ENCODE results near the gene TIAM1.

TIAM1 gene

DNA sequence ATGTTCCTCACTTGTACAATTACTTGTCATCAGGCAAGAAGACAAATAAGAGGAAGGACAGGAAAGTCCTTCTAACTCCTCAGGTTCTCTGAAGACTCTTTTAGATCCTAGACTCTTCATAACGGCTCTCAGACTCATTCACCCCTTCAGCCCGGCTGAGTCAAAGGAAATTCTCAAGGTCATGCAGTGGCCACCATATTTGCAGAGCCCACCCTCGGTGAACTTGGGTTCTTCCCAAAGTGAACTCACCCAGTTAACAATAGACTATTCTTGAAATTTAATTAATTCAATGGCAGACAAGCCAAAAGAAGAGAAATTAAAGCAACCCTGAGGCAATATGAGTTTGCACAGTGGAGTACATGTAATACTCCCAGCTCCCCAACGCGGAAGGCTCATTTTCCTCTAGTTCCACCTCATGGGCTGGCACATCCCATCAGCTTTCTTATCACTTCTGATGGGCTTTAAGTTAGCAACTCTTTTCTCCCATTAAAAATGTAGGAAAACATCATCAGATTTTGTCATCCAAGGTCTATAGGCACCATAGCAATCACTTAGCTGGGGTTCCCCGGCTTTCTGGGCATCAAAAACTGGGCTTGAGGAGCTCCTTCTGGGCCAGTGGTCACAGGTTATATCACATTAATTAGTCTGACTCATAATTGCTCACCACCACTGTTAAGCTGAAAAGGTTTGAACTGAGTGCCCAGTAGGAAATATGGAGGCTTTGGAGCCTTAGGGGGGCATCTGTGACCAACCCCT is 27.8 kb upstream of the TIAM1 start:
- Histone ChIP-seq H3K9me3 (replicated peaks in 1 of 11) (peaks cover 0 to 6% (median 0%) of the 10 kb centered on the region in 11 experiments; a peak in 3 of 22 replicates), H3K4me1 (peaks cover 0 to 3% (median 0%) of the 10 kb centered on the region in 10 experiments; a peak in 6 of 20 replicates), H3K4me2 (no peak overlapping the region), H3K4me3 (no peak overlapping the region), H4K20me1 (peaks cover 0 to 3% (median 0%) of the 10 kb centered on the region in 11 experiments; a peak in 1 of 22 replicates), H3K9ac (no peak overlapping the region), H3K27me3 (no peaks in the 10 kb centered on the region), H3K36me3 (no peaks in the 10 kb centered on the region), H3K27ac (no peak overlapping the region)
- no peak for TF ChIP-seq Cebpa-rat (IDR thresholded peaks at IDR 0.05)

- Histone ChIP-seq H3K4me1 (peaks cover 0 to 12% (median 0%) of the 10 kb centered on the region in 10 experiments; a peak in 8 of 20 replicates), H3K27me3 (no peaks in the 10 kb centered on the region)
- TF ChIP-seq Cebpa-rat (IDR thresholded peaks at IDR 0.05) = no peak
Observed at GRCh38 chr21:31370893-31371544, 27.0 kb upstream of the TIAM1 start.

GRCh38 chr21:31370281-31370892 is 26.3 kb upstream of the TIAM1 start:
- Histone ChIP-seq H3K4me3 (no peak overlapping the region), H3K27me3 (no peaks in the 10 kb centered on the region), H4K20me1 (no peaks in the 10 kb centered on the region), H3K9me3 (replicated peaks in 1 of 11) (peaks cover 0 to 6% (median 0%) of the 10 kb centered on the region in 11 experiments; a peak in 3 of 22 replicates), H3K4me2 (no peak overlapping the region), H3K27ac (no peak overlapping the region), H3K4me1 (peaks cover 0 to 16% (median 3%) of the 10 kb centered on the region in 10 experiments; a peak in 11 of 20 replicates), H3K9ac (no peak overlapping the region), H3K36me3 (no peaks in the 10 kb centered on the region)
- no peak for TF ChIP-seq Cebpa-rat (IDR thresholded peaks at IDR 0.05)

More at GRCh38 chr21:31370893-31371544, 27.0 kb upstream of the TIAM1 start:
- Histone ChIP-seq H3K9me3 (replicated peaks in 1 of 11) (peaks cover 0 to 6% (median 0%) of the 10 kb centered on the region in 11 experiments; a peak in 3 of 22 replicates), H4K20me1 (no peaks in the 10 kb centered on the region), H3K27ac (no peak overlapping the region), H3K4me2 (no peak overlapping the region), H3K4me3 (no peak overlapping the region), H3K36me3 (no peaks in the 10 kb centered on the region), H3K9ac (no peak overlapping the region)

GRCh38 chr21:31368361-31368760 is 24.3 kb upstream of the TIAM1 start:
- Histone ChIP-seq H3K36me3 (no peaks in the 10 kb centered on the region), H3K4me3 (no peak overlapping the region), H3K9me3 (replicated peaks in 1 of 11) (peaks cover 0 to 6% (median 0%) of the 10 kb centered on the region in 11 experiments; a peak in 3 of 22 replicates), H3K27me3 (no peaks in the 10 kb centered on the region), H3K9ac (no peak overlapping the region), H3K27ac (no peak overlapping the region), H3K4me2 (no peak overlapping the region), H4K20me1 (peaks cover 0 to 12% (median 0%) of the 10 kb centered on the region in 11 experiments; a peak in 5 of 22 replicates), H3K4me1 (peaks cover 18 to 36% (median 23%) of the 10 kb centered on the region in 10 experiments)
- no peak for TF ChIP-seq Cebpa-rat (IDR thresholded peaks at IDR 0.05)

- no peaks in the 10 kb centered on the region for H3K36me3 ChIP-seq
- H4K20me1 ChIP-seq = peaks cover 0 to 17% (median 0%) of the 10 kb centered on the region in 11 experiments; a peak in 5 of 22 replicates
- H3K4me2 ChIP-seq = no peak overlapping the region
- H3K4me3 ChIP-seq = no peak overlapping the region
- H3K4me1 ChIP-seq = peaks cover 24 to 41% (median 29%) of the 10 kb centered on the region in 10 experiments
- H3K27ac ChIP-seq = no peak overlapping the region
- TF ChIP-seq Cebpa-rat (IDR thresholded peaks at IDR 0.05) = no peak
- no peak overlapping the region for H3K9ac ChIP-seq
- no peaks in the 10 kb centered on the region for H3K27me3 ChIP-seq
- peaks cover 0 to 6% (median 0%) of the 10 kb centered on the region in 11 experiments; a peak in 1 of 22 replicates for H3K9me3 ChIP-seq (replicated peaks in 1 of 11)
Observed at GRCh38 chr21:31367801-31368200, 23.7 kb upstream of the TIAM1 start.

DNA sequence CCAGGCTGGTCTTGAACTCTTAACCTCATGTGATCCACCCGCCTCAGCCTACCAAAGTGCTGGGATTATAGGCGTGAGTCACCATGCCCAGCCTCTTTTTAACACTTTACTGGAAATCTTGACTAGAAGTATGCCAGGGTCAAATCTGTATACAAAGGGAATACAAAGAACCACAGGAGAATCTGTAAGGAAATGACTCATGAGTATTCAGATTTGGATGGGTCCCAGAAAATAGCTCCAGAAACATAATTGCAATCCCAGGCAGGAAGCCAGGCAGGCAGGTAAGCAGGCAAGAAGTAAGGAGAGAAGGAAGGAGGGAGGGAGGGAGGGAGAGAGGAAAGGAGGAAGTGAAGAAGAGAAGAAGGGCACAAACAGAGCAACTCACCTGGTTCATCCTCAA is 22.8 kb upstream of the TIAM1 start:
- 0 out of 22 replicates have a peak, but pooled peaks cover 0 to 3% (median 0%) of the 10 kb centered on the region in 11 experiments for H3K9me3 ChIP-seq (replicated peaks in 1 of 11)
- no peak for TF ChIP-seq Cebpa-rat (IDR thresholded peaks at IDR 0.05)
- peaks cover 25 to 51% (median 33%) of the 10 kb centered on the region in 10 experiments for H3K4me1 ChIP-seq
- no peak overlapping the region for H3K4me3 ChIP-seq
- H3K27ac ChIP-seq = no peak overlapping the region
- no peaks in the 10 kb centered on the region for H3K36me3 ChIP-seq
- no peaks in the 10 kb centered on the region for H3K27me3 ChIP-seq
- no peak overlapping the region for H3K9ac ChIP-seq
- peak overlapping the region in 6 of 11 experiments; percentile 10 to 57 (median 40); a peak in 10 of 22 replicates for H3K4me2 ChIP-seq
- H4K20me1 ChIP-seq = peaks cover 0 to 20% (median 0%) of the 10 kb centered on the region in 11 experiments; a peak in 5 of 22 replicates

GRCh38 chr21:31364253-31364945 is 20.3 kb upstream of the TIAM1 start:
- H3K4me3 ChIP-seq = no peak overlapping the region; a peak in 2 of 20 replicates
- peaks cover 25 to 61% (median 39%) of the 10 kb centered on the region in 10 experiments for H3K4me1 ChIP-seq
- H3K4me2 ChIP-seq = peak overlapping the region; percentile 49 to 90 (median 77)
- peaks cover 0 to 20% (median 0%) of the 10 kb centered on the region in 11 experiments; a peak in 5 of 22 replicates for H4K20me1 ChIP-seq
- H3K9me3 ChIP-seq (replicated peaks in 1 of 11) = peaks cover 0 to 19% (median 12%) of the 10 kb centered on the region in 11 experiments; a peak in 18 of 22 replicates
- peak overlapping the region in 2 of 11 experiments; percentile 22 to 46; a peak in 4 of 22 replicates for H3K9ac ChIP-seq
- H3K27me3 ChIP-seq = no peaks in the 10 kb centered on the region
- TF ChIP-seq Cebpa-rat (IDR thresholded peaks at IDR 0.05) = no peak
- H3K36me3 ChIP-seq = peaks cover 0 to 2% (median 0%) of the 10 kb centered on the region in 11 experiments; a peak in 1 of 22 replicates
- peak overlapping the region in 5 of 11 experiments; percentile 7 to 44 (median 24); a peak in 6 of 22 replicates for H3K27ac ChIP-seq

GRCh38 chr21:31363720-31364119 is 19.7 kb upstream of the TIAM1 start:
- H3K9me3 ChIP-seq (replicated peaks in 1 of 11) = peaks cover 0 to 22% (median 13%) of the 10 kb centered on the region in 11 experiments; a peak in 18 of 22 replicates
- H3K36me3 ChIP-seq = peaks cover 0 to 5% (median 0%) of the 10 kb centered on the region in 11 experiments; a peak in 1 of 22 replicates
- TF ChIP-seq Cebpa-rat (IDR thresholded peaks at IDR 0.05) = no peak
- peak overlapping the region in 3 of 11 experiments; percentile 22 to 46 (median 37); a peak in 5 of 22 replicates for H3K9ac ChIP-seq
- H3K27ac ChIP-seq = peak overlapping the region in 5 of 11 experiments; percentile 7 to 44 (median 24); a peak in 6 of 22 replicates
- peaks cover 0 to 20% (median 0%) of the 10 kb centered on the region in 11 experiments; a peak in 5 of 22 replicates for H4K20me1 ChIP-seq
- peaks cover 25 to 61% (median 39%) of the 10 kb centered on the region in 10 experiments for H3K4me1 ChIP-seq
- H3K27me3 ChIP-seq = no peaks in the 10 kb centered on the region
- H3K4me3 ChIP-seq = peak overlapping the region in 3 of 10 experiments; percentile 1 to 45 (median 4); a peak in 6 of 20 replicates
- H3K4me2 ChIP-seq = peak overlapping the region; percentile 49 to 90 (median 77)

Data from BLaER1 treated with 17β-estradiol and CSF1 and Interleukin-3, amounts not matched to agents 10 nM and 100 nM (cell line).